K562 (cell line): ENCODE results near the gene ASCC1. TPM values are rescaled to one million over a fixed set of nuclear protein-coding genes. Genes with fewer than 3 reads are reported as not detected.

Experiments used
- ATAC-seq: fragments of 200-7000 bp; cut with Tn5 transposase; 3 replicates; pipeline ENCODE4 v1.9.1; 2020; ENCODE audit warnings: moderate library complexity
- BruUV-seq: library from RNA; stranded (reverse); fragments of 400-500 nt; replicated peaks from 2 replicates; lab custom pipeline; 2021; lab: Mats Ljungman, UMichigan
- CTCF ChIA-PET: fragments of 300-600 bp; formaldehyde crosslinking; extraction: SDS; loops from one replicate; lab custom pipeline; 2021; ENCODE audit warnings: low intra/inter-chr PET ratio; lab: Yijun Ruan, JAX
- POLR2A ChIA-PET: fragments of 300-600, 350-650 bp; sonication (Branson Sonifier 250); formaldehyde crosslinking; extraction: SDS; loops from one replicate; lab custom pipeline; 2021; ENCODE audit warnings: antibody characterized with exemption, inconsistent platforms; lab: Yijun Ruan, JAX
- DNase-seq, 4 experiments: peaks; one replicate each; pipeline versions ENCODE4 v3.0.0 to v3.0.0-alpha.2; 2011 to 2018; ENCODE audit warnings: low spot score in 3 of 4, mixed read lengths in 3 of 4; ENCODE audit errors: extremely low read depth in 1 of 4
- FAIRE-seq: peaks from 2 replicates; lab custom pipeline; 2011; peaks lifted over from hg19 to GRCh38; lab: Jason Lieb, UNC
- H2AFZ ChIP-seq: 2 replicates; pipeline ENCODE4 v1.6.0; 2011; ENCODE audit warnings: low read depth, low read length, control low read depth, inconsistent platforms
- H3K27ac ChIP-seq: fragments of 200-600 bp; 3 replicates; pipeline ENCODE4 v1.8.0; 2011; ENCODE audit warnings: low read depth, mild to moderate bottlenecking, control low read depth, inconsistent platforms, low read length, moderate library complexity, mixed read lengths; ENCODE audit errors: extremely low read depth
- H3K27me3 ChIP-seq, 2 experiments: fragments of 300-600 bp in 1 of 2; 2 replicates in 1 of 2; 3 replicates in 1 of 2; pipeline versions ENCODE4 v1.6.0 to v1.8.0; 2011; ENCODE audit warnings: inconsistent platforms in 2 of 2, low read length in 2 of 2, mild to moderate bottlenecking in 1 of 2, mixed read lengths in 1 of 2, moderate library complexity in 1 of 2; ENCODE audit not compliant: control insufficient read depth in 2 of 2, insufficient read depth in 2 of 2
- H3K36me3 ChIP-seq: fragments of 300-600 bp; 3 replicates; pipeline ENCODE4 v1.8.0; 2011; ENCODE audit warnings: mild to moderate bottlenecking, low read length, inconsistent platforms; ENCODE audit not compliant: control insufficient read depth, insufficient read depth
- H3K4me1 ChIP-seq, 2 experiments: fragments of 200-600 bp in 1 of 2; replicated peaks in 1 of 2; 2 replicates in 1 of 2; 3 replicates in 1 of 2; pipeline versions ENCODE4 v1.5.1 to v1.8.0; 2011; ENCODE audit warnings: inconsistent platforms in 2 of 2, low read length in 2 of 2, mild to moderate bottlenecking in 1 of 2, mixed read lengths in 1 of 2, moderate library complexity in 1 of 2; ENCODE audit not compliant: control insufficient read depth in 2 of 2, insufficient read depth in 2 of 2
- H3K4me2 ChIP-seq: 2 replicates; pipeline ENCODE4 v1.6.1; 2011; ENCODE audit warnings: low read length, control low read depth, inconsistent platforms, mixed read lengths; ENCODE audit not compliant: insufficient read depth
- H3K4me3 ChIP-seq: fragments of 200-600 bp; sonication (generic), shearing (Covaris generic); 2 replicates; pipeline ENCODE4 v1.5.1; 2016; ENCODE audit warnings: control low read depth, inconsistent platforms
- H3K79me2 ChIP-seq: fragments of 200-600 bp; 3 replicates; pipeline ENCODE4 v1.8.0; 2011; ENCODE audit warnings: low read length, inconsistent platforms; ENCODE audit not compliant: control insufficient read depth, insufficient read depth
- H3K9ac ChIP-seq, 2 experiments: 2 replicates each; pipeline versions ENCODE4 v1.6.0 to v1.6.1; 2011; ENCODE audit warnings: low read depth in 2 of 2, low read length in 2 of 2, control low read depth in 1 of 2, inconsistent platforms in 1 of 2, mild to moderate bottlenecking in 1 of 2, mixed read lengths in 1 of 2; ENCODE audit not compliant: insufficient read depth in 1 of 2
- H3K9me1 ChIP-seq: one replicate; pipeline ENCODE4 v1.6.0; 2011; ENCODE audit warnings: inconsistent platforms, mild to moderate bottlenecking, low read length, moderate library complexity; ENCODE audit not compliant: control insufficient read depth, insufficient read depth
- H3K9me3 ChIP-seq: replicated peaks from 2 replicates; pipeline ENCODE4 v1.5.1; 2011; ENCODE audit warnings: low read depth, low read length, inconsistent platforms; ENCODE audit not compliant: control insufficient read depth, insufficient read depth
- H4K20me1 ChIP-seq: replicated peaks from 2 replicates; pipeline ENCODE4 v1.6.1; 2011; ENCODE audit warnings: low read length, inconsistent platforms, mixed read lengths; ENCODE audit not compliant: control insufficient read depth, insufficient read depth
- BCOR ChIP-seq: fragments of 450-650 bp; IDR thresholded peaks from 2 replicates; pipeline ENCODE4 v1.6.1; 2016
- CAMTA2 ChIP-seq: fragments of 250-450 bp; sonication (Bioruptor Pico); conservative IDR thresholded peaks from 2 replicates; pipeline ENCODE4 v1.5.1; 2022
- FOXJ3 ChIP-seq: sonication (generic); formaldehyde crosslinking; IDR thresholded peaks from 2 replicates; pipeline ENCODE4 v1.4.0; 2020; ENCODE audit warnings: mild to moderate bottlenecking, missing genetic modification reagents
- PURB ChIP-seq: sonication (generic); formaldehyde crosslinking; IDR thresholded peaks from 2 replicates; pipeline ENCODE4 v1.9.0; 2021; ENCODE audit warnings: low read depth, mild to moderate bottlenecking, missing genetic modification reagents
- RBM25 ChIP-seq: fragments of 200-400 bp; formaldehyde crosslinking; IDR thresholded peaks from 2 replicates; pipeline ENCODE4 v1.6.1; 2018; ENCODE audit warnings: low read length, low read depth, moderate library complexity; ENCODE audit not compliant: severe bottlenecking
- ZNF124 ChIP-seq: sonication (generic); formaldehyde crosslinking; IDR thresholded peaks from 2 replicates; pipeline ENCODE4 v1.8.1; 2022; ENCODE audit warnings: missing genetic modification reagents
- ZNF311 ChIP-seq: fragments of 250-450 bp; sonication (Bioruptor Pico); IDR thresholded peaks from 2 replicates; pipeline ENCODE4 v1.4.0; 2020; ENCODE audit warnings: mild to moderate bottlenecking, moderate library complexity
- ZNF431 ChIP-seq: sonication (generic); formaldehyde crosslinking; IDR thresholded peaks from 2 replicates; pipeline ENCODE4 v1.8.0; 2022; ENCODE audit warnings: mild to moderate bottlenecking, missing genetic modification reagents
- WGBS: fragments of 100-300 bp; shearing (Covaris generic); methylation state at CpG from one replicate; pipeline ENCODE4 v1.1.6; 2016; ENCODE audit warnings: low coverage, mixed read lengths; ENCODE audit not compliant: insufficient coverage; ENCODE audit errors: missing lambda C conversion rate; 5-methylcytosine and 5-hydroxymethylcytosine counted together
- in situ Hi-C: fragments of 300-500 bp; cut with MboI; formaldehyde crosslinking; loops from 4 replicates; pipeline ENCODE4 v1.15.0; 2018; ENCODE audit warnings: inconsistent platforms, mixed read lengths
- intact Hi-C: fragments of 100-400 bp; cut with micrococcal nuclease; formaldehyde crosslinking; loops from 2 replicates; pipeline ENCODE4 v1.14.2; 2022
- polyA plus RNA-seq, 8 experiments: library from polyadenylated mRNA; depleted of rRNA in 4 of 8; stranded (reverse) in 5 of 8; unstranded in 3 of 8; fragments of >200 nt; fragmentation: Nextera tagmentation in 2 of 8; fragmentation: Illumina TruSeq in 1 of 8; extraction: Ambion mirVana in 2 of 8; extraction: Trizol in 1 of 8; gene quantifications; 2 replicates each; pipeline versions ENCODE4 v1.2.1 to v1.2.3, GENCODE V29; 2011 to 2014; ENCODE audit warnings: inconsistent platforms in 1 of 8, missing spikeins in 1 of 8
- total RNA-seq, 7 experiments: library from RNA; depleted of rRNA in 6 of 7; stranded (reverse); fragments of >200 nt in 6 of 7; fragmentation: Illumina TruSeq in 2 of 7; extraction: Trizol in 2 of 7; gene quantifications; 2 replicates each; pipeline versions ENCODE4 v1.2.1 to v1.2.3, GENCODE V29; 2011 to 2021; ENCODE audit warnings: low replicate concordance in 1 of 7
- TF ChIP-seq, protein P1 (sequence below): fragments of 450-650 bp; IDR thresholded peaks from 2 replicates; pipeline ENCODE4 v1.6.1; 2016; ENCODE audit warnings: mild to moderate bottlenecking
- TF ChIP-seq, protein P2 (sequence below): IDR thresholded peaks from 2 replicates; pipeline ENCODE4 v1.6.1; 2016; ENCODE audit warnings: missing genetic modification characterization, missing compliant biosample characterization
- TF ChIP-seq, protein P3 (sequence below): IDR thresholded peaks from 2 replicates; pipeline ENCODE4 v1.6.1; 2011; ENCODE audit warnings: borderline replicate concordance, low read depth, mild to moderate bottlenecking, moderate library complexity, low read length; ENCODE audit not compliant: insufficient read depth, poor library complexity, severe bottlenecking
- TF ChIP-seq, protein P4 (sequence below): fragments of 250-450 bp; sonication (Bioruptor Pico); IDR thresholded peaks from 2 replicates; pipeline ENCODE4 v1.9.0; 2021; ENCODE audit warnings: mild to moderate bottlenecking
- TF ChIP-seq, protein P5 (sequence below): fragments of 250-450 bp; sonication (Bioruptor Pico); IDR thresholded peaks from 2 replicates; pipeline ENCODE4 v1.5.1; 2021; ENCODE audit warnings: mild to moderate bottlenecking

The ASCC1 gene
- total and polyA plus RNA-seq, 9 of the 15 experiments (the other 6 are each of a cell fraction or from before 2014, with no cell fraction given) = 31.7 to 73.3 (median 52.8) TPM

DNA sequence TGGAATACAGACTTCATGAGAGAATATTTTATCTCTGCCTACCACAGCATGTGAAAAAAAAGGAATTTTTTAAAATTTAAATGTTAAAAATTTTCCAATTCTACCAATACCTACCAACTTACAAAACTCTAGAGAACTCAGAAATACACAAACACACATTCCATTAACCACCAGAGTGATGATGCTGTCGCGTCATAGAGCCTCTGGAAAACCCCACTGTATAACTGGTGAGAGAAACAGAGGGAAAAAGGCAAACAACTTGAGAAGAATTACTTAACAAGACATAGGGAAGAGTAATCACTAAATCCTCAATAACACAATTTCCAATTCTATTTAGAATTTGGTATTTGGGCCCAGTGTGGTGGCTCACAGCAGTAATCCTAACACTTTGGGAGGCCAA lies 121.5 kb downstream of the ASCC1 start:
- WGBS = 92% methylated on average over 2 of the region's 2 CpGs
- no peak overlapping the region for H2AFZ ChIP-seq
- H3K79me2 ChIP-seq = no peaks in the 10 kb centered on the region
- no peak overlapping the region for H3K4me3 ChIP-seq
- DNase-seq = no peak
- no peaks in the 10 kb centered on the region for H3K27me3 ChIP-seq
- no TSS peak for BruUV-seq
- no peak for FAIRE-seq
- ATAC-seq = no peak
- H3K4me2 ChIP-seq = no peak overlapping the region
- CTCF ChIA-PET = no interaction called here
- intact Hi-C loops (no loop called here), in situ Hi-C loops (no loop called here)
- no peaks in the 10 kb centered on the region for H3K9me3 ChIP-seq
- no peak overlapping the region for H3K9ac ChIP-seq
- no peak overlapping the region for H3K27ac ChIP-seq
- no peaks in the 10 kb centered on the region for H3K9me1 ChIP-seq
- H3K4me1 ChIP-seq = peaks cover 14 to 43% of the 10 kb centered on the region in 2 experiments
- no peaks in the 10 kb centered on the region for H4K20me1 ChIP-seq
- peaks cover 14% of the 10 kb centered on the region; the same call in 2 of the 3 replicates for H3K36me3 ChIP-seq
- POLR2A ChIA-PET = interaction anchor here (1.6 kb wide), 1 partner anchor 9 kb away, joined by 7 read pairs; no protein-coding TSS in a partner anchor
- TF ChIP-seq, protein P1, sequence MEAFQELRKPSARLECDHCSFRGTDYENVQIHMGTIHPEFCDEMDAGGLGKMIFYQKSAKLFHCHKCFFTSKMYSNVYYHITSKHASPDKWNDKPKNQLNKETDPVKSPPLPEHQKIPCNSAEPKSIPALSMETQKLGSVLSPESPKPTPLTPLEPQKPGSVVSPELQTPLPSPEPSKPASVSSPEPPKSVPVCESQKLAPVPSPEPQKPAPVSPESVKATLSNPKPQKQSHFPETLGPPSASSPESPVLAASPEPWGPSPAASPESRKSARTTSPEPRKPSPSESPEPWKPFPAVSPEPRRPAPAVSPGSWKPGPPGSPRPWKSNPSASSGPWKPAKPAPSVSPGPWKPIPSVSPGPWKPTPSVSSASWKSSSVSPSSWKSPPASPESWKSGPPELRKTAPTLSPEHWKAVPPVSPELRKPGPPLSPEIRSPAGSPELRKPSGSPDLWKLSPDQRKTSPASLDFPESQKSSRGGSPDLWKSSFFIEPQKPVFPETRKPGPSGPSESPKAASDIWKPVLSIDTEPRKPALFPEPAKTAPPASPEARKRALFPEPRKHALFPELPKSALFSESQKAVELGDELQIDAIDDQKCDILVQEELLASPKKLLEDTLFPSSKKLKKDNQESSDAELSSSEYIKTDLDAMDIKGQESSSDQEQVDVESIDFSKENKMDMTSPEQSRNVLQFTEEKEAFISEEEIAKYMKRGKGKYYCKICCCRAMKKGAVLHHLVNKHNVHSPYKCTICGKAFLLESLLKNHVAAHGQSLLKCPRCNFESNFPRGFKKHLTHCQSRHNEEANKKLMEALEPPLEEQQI = no peak
- TF ChIP-seq, protein P2, sequence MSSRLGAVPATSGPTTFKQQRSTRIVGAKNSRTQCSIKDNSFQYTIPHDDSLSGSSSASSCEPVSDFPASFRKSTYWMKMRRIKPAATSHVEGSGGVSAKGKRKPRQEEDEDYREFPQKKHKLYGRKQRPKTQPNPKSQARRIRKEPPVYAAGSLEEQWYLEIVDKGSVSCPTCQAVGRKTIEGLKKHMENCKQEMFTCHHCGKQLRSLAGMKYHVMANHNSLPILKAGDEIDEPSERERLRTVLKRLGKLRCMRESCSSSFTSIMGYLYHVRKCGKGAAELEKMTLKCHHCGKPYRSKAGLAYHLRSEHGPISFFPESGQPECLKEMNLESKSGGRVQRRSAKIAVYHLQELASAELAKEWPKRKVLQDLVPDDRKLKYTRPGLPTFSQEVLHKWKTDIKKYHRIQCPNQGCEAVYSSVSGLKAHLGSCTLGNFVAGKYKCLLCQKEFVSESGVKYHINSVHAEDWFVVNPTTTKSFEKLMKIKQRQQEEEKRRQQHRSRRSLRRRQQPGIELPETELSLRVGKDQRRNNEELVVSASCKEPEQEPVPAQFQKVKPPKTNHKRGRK (tag) = no peak
- TF ChIP-seq ZNF124 (CRISPR knock-in tag) = no peak
- TF ChIP-seq RBM25 = no peak
- TF ChIP-seq, protein P3, sequence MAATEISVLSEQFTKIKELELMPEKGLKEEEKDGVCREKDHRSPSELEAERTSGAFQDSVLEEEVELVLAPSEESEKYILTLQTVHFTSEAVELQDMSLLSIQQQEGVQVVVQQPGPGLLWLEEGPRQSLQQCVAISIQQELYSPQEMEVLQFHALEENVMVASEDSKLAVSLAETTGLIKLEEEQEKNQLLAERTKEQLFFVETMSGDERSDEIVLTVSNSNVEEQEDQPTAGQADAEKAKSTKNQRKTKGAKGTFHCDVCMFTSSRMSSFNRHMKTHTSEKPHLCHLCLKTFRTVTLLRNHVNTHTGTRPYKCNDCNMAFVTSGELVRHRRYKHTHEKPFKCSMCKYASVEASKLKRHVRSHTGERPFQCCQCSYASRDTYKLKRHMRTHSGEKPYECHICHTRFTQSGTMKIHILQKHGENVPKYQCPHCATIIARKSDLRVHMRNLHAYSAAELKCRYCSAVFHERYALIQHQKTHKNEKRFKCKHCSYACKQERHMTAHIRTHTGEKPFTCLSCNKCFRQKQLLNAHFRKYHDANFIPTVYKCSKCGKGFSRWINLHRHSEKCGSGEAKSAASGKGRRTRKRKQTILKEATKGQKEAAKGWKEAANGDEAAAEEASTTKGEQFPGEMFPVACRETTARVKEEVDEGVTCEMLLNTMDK = no peak
- TF ChIP-seq, protein P4, sequence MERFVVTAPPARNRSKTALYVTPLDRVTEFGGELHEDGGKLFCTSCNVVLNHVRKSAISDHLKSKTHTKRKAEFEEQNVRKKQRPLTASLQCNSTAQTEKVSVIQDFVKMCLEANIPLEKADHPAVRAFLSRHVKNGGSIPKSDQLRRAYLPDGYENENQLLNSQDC (CRISPR knock-in tag) = no peak
- TF ChIP-seq, protein P5, sequence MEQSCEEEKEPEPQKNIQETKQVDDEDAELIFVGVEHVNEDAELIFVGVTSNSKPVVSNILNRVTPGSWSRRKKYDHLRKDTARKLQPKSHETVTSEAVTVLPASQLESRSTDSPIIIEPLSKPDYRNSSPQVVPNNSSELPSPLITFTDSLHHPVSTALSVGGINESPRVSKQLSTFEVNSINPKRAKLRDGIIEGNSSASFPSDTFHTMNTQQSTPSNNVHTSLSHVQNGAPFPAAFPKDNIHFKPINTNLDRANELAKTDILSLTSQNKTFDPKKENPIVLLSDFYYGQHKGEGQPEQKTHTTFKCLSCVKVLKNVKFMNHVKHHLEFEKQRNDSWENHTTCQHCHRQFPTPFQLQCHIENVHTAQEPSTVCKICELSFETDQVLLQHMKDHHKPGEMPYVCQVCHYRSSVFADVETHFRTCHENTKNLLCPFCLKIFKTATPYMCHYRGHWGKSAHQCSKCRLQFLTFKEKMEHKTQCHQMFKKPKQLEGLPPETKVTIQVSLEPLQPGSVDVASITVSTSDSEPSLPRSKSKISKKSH (CRISPR knock-in tag) = no peak
- no peak for TF ChIP-seq ZNF311 (CRISPR knock-in tag)
- no peak for TF ChIP-seq PURB (CRISPR knock-in tag)
- no peak for TF ChIP-seq FOXJ3
- TF ChIP-seq ZNF431 (CRISPR knock-in tag) = no peak
- TF ChIP-seq CAMTA2 (CRISPR knock-in tag) = no peak
- no peak for TF ChIP-seq BCOR
